ENCODE measurements around the gene GRB10.
"Not testable (repeated sequence)": the region's sequence is repeated elsewhere in the genome, so short reads cannot be mapped to it uniquely, and the experiment has no call there.

The GRB10 gene

GRCh38 chr7:50742401-50742800, 40.3 kb downstream of the GRB10 start:
- DNase-seq = no peak

GRCh38 chr7:50739744-50740435, 42.8 kb downstream of the GRB10 start:
- no peak for DNase-seq

GRCh38 chr7:50738932-50739331, 43.8 kb downstream of the GRB10 start:
- DNase-seq = no peak

- not testable (repeated sequence) for DNase-seq
These were observed 46.9 kb downstream of the GRB10 start for GRCh38 chr7:50735836-50736235.

- no peak for DNase-seq
These were observed 47.4 kb downstream of the GRB10 start for GRCh38 chr7:50735333-50735732.

- DNase-seq = no peak
These were observed 48.5 kb downstream of the GRB10 start for GRCh38 chr7:50734246-50734645.

GRCh38 chr7:50733552-50733951, 49.1 kb downstream of the GRB10 start:
- DNase-seq = no peak

- no peak for DNase-seq
These were observed 50.8 kb downstream of the GRB10 start for GRCh38 chr7:50731703-50732582.

GRCh38 chr7:50730446-50731400, 52.0 kb downstream of the GRB10 start:
- DNase-seq = no peak

GRCh38 chr7:50729962-50730361, 52.7 kb downstream of the GRB10 start:
- DNase-seq = no peak

- DNase-seq = no peak
These were observed 54.5 kb downstream of the GRB10 start for GRCh38 chr7:50728184-50728583.

GRCh38 chr7:50727711-50728110, 55.0 kb downstream of the GRB10 start:
- no peak for DNase-seq

GRCh38 chr7:50727072-50727471, 55.6 kb downstream of the GRB10 start:
- no peak for DNase-seq

- DNase-seq = no peak
These were observed 56.9 kb downstream of the GRB10 start for GRCh38 chr7:50725774-50726173.

GRCh38 chr7:50724526-50725520, 57.9 kb downstream of the GRB10 start:
- no peak for DNase-seq

- DNase-seq = no peak
These were observed 58.8 kb downstream of the GRB10 start for GRCh38 chr7:50723888-50724287.

GRCh38 chr7:50723173-50723572, 59.5 kb downstream of the GRB10 start:
- DNase-seq = no peak

GRCh38 chr7:50721661-50722259, 60.9 kb downstream of the GRB10 start:
- no peak for DNase-seq

GRCh38 chr7:50721160-50721559, 61.5 kb downstream of the GRB10 start:
- no peak for DNase-seq

- DNase-seq = no peak
These were observed 62.4 kb downstream of the GRB10 start for GRCh38 chr7:50720295-50720694.

- DNase-seq = no peak
These were observed 63.8 kb downstream of the GRB10 start for GRCh38 chr7:50718876-50719275.

Data from NCI-H1694 (cell line).